ENCODE data around the gene IYD.

IYD gene

DNA sequence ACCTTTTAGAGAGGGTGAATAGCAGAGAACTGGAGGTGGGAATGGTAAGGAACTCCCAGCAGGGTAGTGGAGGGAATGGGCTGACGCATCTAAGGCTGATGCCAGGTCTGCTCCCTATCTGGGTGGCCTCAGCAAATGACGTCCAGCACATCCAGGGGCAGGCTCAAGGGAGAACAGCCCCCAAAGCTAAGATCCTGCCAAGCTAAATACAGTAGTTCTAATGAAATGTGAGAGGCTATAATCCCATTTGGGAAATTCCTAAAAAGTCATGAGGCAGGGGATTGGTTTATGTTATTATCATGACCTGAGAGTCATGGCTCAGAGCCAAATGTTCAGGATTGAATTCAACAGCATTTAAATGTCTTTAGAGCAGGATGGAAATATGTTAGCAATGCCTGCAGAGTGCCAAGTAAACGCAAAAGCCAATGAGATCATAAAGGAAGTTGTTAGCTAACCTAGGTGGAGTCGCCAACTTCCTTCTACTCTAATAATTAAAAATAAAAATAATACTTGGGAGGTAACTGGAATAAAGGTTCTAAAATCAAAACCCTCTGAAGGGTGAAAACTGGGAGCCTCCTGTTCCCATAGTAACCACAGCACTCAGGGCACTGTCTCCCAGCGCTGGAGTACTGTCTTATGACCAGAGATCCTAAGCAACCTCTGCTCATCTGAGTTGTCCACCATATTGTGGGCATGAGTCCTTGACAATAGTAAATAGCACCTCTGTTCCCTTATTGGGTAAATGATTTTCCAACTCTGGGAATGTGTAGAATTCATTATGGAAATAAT is 34.8 kb downstream of the IYD start:
- no peaks in the 10 kb centered on the region for H3K79me2 ChIP-seq (ENCODE audit: insufficient read depth, low read length)
- no peaks in the 10 kb centered on the region for H3K9me3 ChIP-seq (ENCODE audit: insufficient read depth, low read depth, low read length)
- H4K20me1 ChIP-seq (ENCODE audit: insufficient read depth, low read length, poor library complexity, severe bottlenecking) = no peaks in the 10 kb centered on the region
- no peaks in the 10 kb centered on the region for H3K36me3 ChIP-seq (ENCODE audit: insufficient read depth, low read length)
- no peaks in the 10 kb centered on the region for H3F3A ChIP-seq (ENCODE audit: low read depth)
- H3K9ac ChIP-seq (ENCODE audit: low read depth, low read length, poor library complexity, severe bottlenecking) = no peak overlapping the region
- no peak overlapping the region for H3K4me2 ChIP-seq (ENCODE audit: low read depth, low read length, poor library complexity, severe bottlenecking)
- no peaks in the 10 kb centered on the region for H3K27me3 ChIP-seq (ENCODE audit: insufficient read depth, low read length, poor library complexity, severe bottlenecking)
- H3K4me3 ChIP-seq (ENCODE audit: low read length, poor library complexity, severe bottlenecking) = no peak overlapping the region
- TF ChIP-seq CTCF (conservative IDR thresholded peaks at IDR 0.05; ENCODE audit: low read length) = no peak
- TF ChIP-seq EZH2phosphoT487 (IDR thresholded peaks at IDR 0.05; ENCODE audit: borderline replicate concordance) = no peak
- H2AFZ ChIP-seq (ENCODE audit: low read length) = no peak overlapping the region
- H3K9me2 ChIP-seq (replicated peaks; ENCODE audit: low read depth, low read length) = no peaks in the 10 kb centered on the region
- no peaks in the 10 kb centered on the region for H3K4me1 ChIP-seq (ENCODE audit: insufficient read depth, low read length, poor library complexity, severe bottlenecking)

GRCh38 chr6:150406948-150407347 is 38.1 kb downstream of the IYD start:
- H3K27me3 ChIP-seq (ENCODE audit: insufficient read depth, low read length, poor library complexity, severe bottlenecking) = no peaks in the 10 kb centered on the region
- TF ChIP-seq CTCF (conservative IDR thresholded peaks at IDR 0.05; ENCODE audit: low read length) (no peak), EZH2phosphoT487 (IDR thresholded peaks at IDR 0.05; ENCODE audit: borderline replicate concordance) (no peak)

GRCh38 chr6:150408842-150409241 is 40.0 kb downstream of the IYD start:
- TF ChIP-seq EZH2phosphoT487 (IDR thresholded peaks at IDR 0.05; ENCODE audit: borderline replicate concordance) = no peak
- no peak for TF ChIP-seq CTCF (conservative IDR thresholded peaks at IDR 0.05; ENCODE audit: low read length)
- no peaks in the 10 kb centered on the region for H3K36me3 ChIP-seq (ENCODE audit: insufficient read depth, low read length)
- H3K9me3 ChIP-seq (ENCODE audit: insufficient read depth, low read depth, low read length) = no peaks in the 10 kb centered on the region
- H3K27me3 ChIP-seq (ENCODE audit: insufficient read depth, low read length, poor library complexity, severe bottlenecking) = no peaks in the 10 kb centered on the region
- no peak overlapping the region for H3K4me3 ChIP-seq (ENCODE audit: low read length, poor library complexity, severe bottlenecking)
- H3K4me2 ChIP-seq (ENCODE audit: low read depth, low read length, poor library complexity, severe bottlenecking) = no peak overlapping the region
- H4K20me1 ChIP-seq (ENCODE audit: insufficient read depth, low read length, poor library complexity, severe bottlenecking) = no peaks in the 10 kb centered on the region
- H3K9ac ChIP-seq (ENCODE audit: low read depth, low read length, poor library complexity, severe bottlenecking) = no peak overlapping the region
- H2AFZ ChIP-seq (ENCODE audit: low read length) = no peak overlapping the region
- no peaks in the 10 kb centered on the region for H3K9me2 ChIP-seq (replicated peaks; ENCODE audit: low read depth, low read length)
- H3K79me2 ChIP-seq (ENCODE audit: insufficient read depth, low read length) = no peaks in the 10 kb centered on the region
- H3F3A ChIP-seq (ENCODE audit: low read depth) = no peaks in the 10 kb centered on the region
- no peaks in the 10 kb centered on the region for H3K4me1 ChIP-seq (ENCODE audit: insufficient read depth, low read length, poor library complexity, severe bottlenecking)

More at GRCh38 chr6:150406948-150407347, 38.1 kb downstream of the IYD start:
- no peaks in the 10 kb centered on the region for H3K4me1 ChIP-seq (ENCODE audit: insufficient read depth, low read length, poor library complexity, severe bottlenecking)
- no peaks in the 10 kb centered on the region for H3K79me2 ChIP-seq (ENCODE audit: insufficient read depth, low read length)
- H3K4me3 ChIP-seq (ENCODE audit: low read length, poor library complexity, severe bottlenecking) = no peak overlapping the region
- H3K36me3 ChIP-seq (ENCODE audit: insufficient read depth, low read length) = no peaks in the 10 kb centered on the region
- no peaks in the 10 kb centered on the region for H4K20me1 ChIP-seq (ENCODE audit: insufficient read depth, low read length, poor library complexity, severe bottlenecking)
- H3K4me2 ChIP-seq (ENCODE audit: low read depth, low read length, poor library complexity, severe bottlenecking) = no peak overlapping the region
- H2AFZ ChIP-seq (ENCODE audit: low read length) = no peak overlapping the region
- H3K9me3 ChIP-seq (ENCODE audit: insufficient read depth, low read depth, low read length) = no peaks in the 10 kb centered on the region
- no peaks in the 10 kb centered on the region for H3F3A ChIP-seq (ENCODE audit: low read depth)
- H3K9me2 ChIP-seq (replicated peaks; ENCODE audit: low read depth, low read length) = no peaks in the 10 kb centered on the region
- H3K9ac ChIP-seq (ENCODE audit: low read depth, low read length, poor library complexity, severe bottlenecking) = no peak overlapping the region

Data from Loucy (cell line).